OCI-M2 (cell line): ENCODE results near the gene AOC3.
"Not testable (repeated sequence)": the region's sequence is repeated elsewhere in the genome, so short reads cannot be mapped to it uniquely, and the experiment has no call there.

Experiments
- DNase-seq: peaks from one replicate; lab custom pipeline; 2025; ENCODE audit not compliant: unreplicated experiment; lab: John Stamatoyannopoulos, UW

AOC3 gene

GRCh38 chr17:42866631-42867575 is 15.9 kb downstream of the AOC3 start:
- DNase-seq: no peak

- DNase-seq: not testable (repeated sequence)
These were observed 16.8 kb downstream of the AOC3 start for GRCh38 chr17:42867694-42868261.

GRCh38 chr17:42868338-42868737 is 17.3 kb downstream of the AOC3 start:
- no peak for DNase-seq

- DNase-seq: no peak
These were observed 20.6 kb downstream of the AOC3 start for GRCh38 chr17:42871647-42872046.

GRCh38 chr17:42872251-42872965 is 21.4 kb downstream of the AOC3 start:
- DNase-seq: no peak

- no peak for DNase-seq
These were observed 22.3 kb downstream of the AOC3 start for GRCh38 chr17:42873315-42873714.

- not testable (repeated sequence) for DNase-seq
These were observed 23.1 kb downstream of the AOC3 start for GRCh38 chr17:42873932-42874695.

- DNase-seq: no peak
These were observed 26.0 kb downstream of the AOC3 start for GRCh38 chr17:42877037-42877436.

- DNase-seq: no peak
These were observed 27.3 kb downstream of the AOC3 start for GRCh38 chr17:42878123-42878880.

- no peak for DNase-seq
These were observed 28.1 kb downstream of the AOC3 start for GRCh38 chr17:42878924-42879595.

GRCh38 chr17:42879596-42879985 is 28.6 kb downstream of the AOC3 start:
- DNase-seq: no peak

- no peak for DNase-seq
These were observed 29.8 kb downstream of the AOC3 start for GRCh38 chr17:42880776-42881310.

GRCh38 chr17:42881706-42882105 is 30.7 kb downstream of the AOC3 start:
- DNase-seq: not testable (repeated sequence)

GRCh38 chr17:42882166-42882565 is 31.2 kb downstream of the AOC3 start:
- no peak for DNase-seq

- DNase-seq: no peak
These were observed 33.0 kb downstream of the AOC3 start for GRCh38 chr17:42883802-42884558.

GRCh38 chr17:42885806-42886205 is 34.8 kb downstream of the AOC3 start:
- DNase-seq: not testable (repeated sequence)

GRCh38 chr17:42886283-42887176 is 35.5 kb downstream of the AOC3 start:
- DNase-seq: no peak

- no peak for DNase-seq
These were observed 38.8 kb downstream of the AOC3 start for GRCh38 chr17:42889809-42890208.
